Small intestine (tissue), 7 donors: ENCODE results near the gene LRP8. TPM values are rescaled to one million over a fixed set of nuclear protein-coding genes. Genes with fewer than 3 reads are reported as not detected.

Experiments
- DNase-seq, 2 donors: peaks; one replicate each; pipeline versions ENCODE4 v3.0.0 to v3.0.0-alpha.2; 2013
- FAIRE-seq: peaks from 2 replicates; lab custom pipeline; 2012; peaks lifted over from hg19 to GRCh38; lab: Jason Lieb, UNC
- H3K27ac ChIP-seq, 3 donors: one replicate each; pipeline ENCODE4 v1.5.1; 2013; ENCODE audit warnings: low read length in 2 of 3, mild to moderate bottlenecking in 2 of 3, control low read depth in 1 of 3, inconsistent platforms in 1 of 3, low read depth in 1 of 3, moderate library complexity in 1 of 3
- H3K27me3 ChIP-seq, 3 donors: one replicate each; pipeline ENCODE4 v1.6.1; 2013; ENCODE audit warnings: low read length in 3 of 3, inconsistent platforms in 1 of 3; ENCODE audit not compliant: control insufficient read depth in 3 of 3, insufficient read depth in 3 of 3
- H3K36me3 ChIP-seq, 3 donors: one replicate each; pipeline ENCODE4 v1.6.1; 2013; ENCODE audit warnings: low read length in 3 of 3, inconsistent platforms in 1 of 3, low read depth in 1 of 3, mild to moderate bottlenecking in 1 of 3, moderate library complexity in 1 of 3; ENCODE audit not compliant: control insufficient read depth in 3 of 3, insufficient read depth in 2 of 3
- H3K4me1 ChIP-seq, 3 donors: one replicate each; pipeline ENCODE4 v1.6.1; 2013; ENCODE audit warnings: low read length in 2 of 3, inconsistent platforms in 1 of 3, low read depth in 1 of 3, mild to moderate bottlenecking in 1 of 3, moderate library complexity in 1 of 3; ENCODE audit not compliant: control insufficient read depth in 3 of 3, insufficient read depth in 2 of 3
- H3K4me3 ChIP-seq, 3 donors: one replicate each; pipeline ENCODE4 v1.5.1; 2013; ENCODE audit warnings: low read length in 3 of 3, control low read depth in 1 of 3, inconsistent platforms in 1 of 3, low read depth in 1 of 3, mild to moderate bottlenecking in 1 of 3, moderate library complexity in 1 of 3
- H3K9me3 ChIP-seq, 2 donors: one replicate each; pipeline ENCODE4 v1.6.1; 2013; ENCODE audit warnings: low read depth in 1 of 2, low read length in 1 of 2; ENCODE audit not compliant: control insufficient read depth in 2 of 2, insufficient read depth in 1 of 2
- WGBS, 3 donors: extraction: QIAGEN DNeasy Blood & Tissue Kit; methylation state at CpG; one replicate each; pipeline ENCODE4 v1.1.7; 2013; 5-methylcytosine and 5-hydroxymethylcytosine counted together
- polyA plus RNA-seq, 4 donors: library from polyadenylated mRNA; stranded (reverse) in 3 of 4; unstranded in 1 of 4; fragments of 200-250 nt in 3 of 4; fragments of 120-200 nt in 1 of 4; gene quantifications; one replicate each; pipeline versions ENCODE4 v1.2.1 to v1.2.3, GENCODE V29; 2013
- donor health status: healthy with polysubstance abuse.
- donor health status: control.
- donor health status: control.
- donor health status: Bipolar disorder and iron deficiency.
- donor health status: healthy.

LRP8 gene
- polyA plus RNA-seq, 4 donors, result 0.27 to 4.5 (median 2.1) TPM; not detected in 1

DNA sequence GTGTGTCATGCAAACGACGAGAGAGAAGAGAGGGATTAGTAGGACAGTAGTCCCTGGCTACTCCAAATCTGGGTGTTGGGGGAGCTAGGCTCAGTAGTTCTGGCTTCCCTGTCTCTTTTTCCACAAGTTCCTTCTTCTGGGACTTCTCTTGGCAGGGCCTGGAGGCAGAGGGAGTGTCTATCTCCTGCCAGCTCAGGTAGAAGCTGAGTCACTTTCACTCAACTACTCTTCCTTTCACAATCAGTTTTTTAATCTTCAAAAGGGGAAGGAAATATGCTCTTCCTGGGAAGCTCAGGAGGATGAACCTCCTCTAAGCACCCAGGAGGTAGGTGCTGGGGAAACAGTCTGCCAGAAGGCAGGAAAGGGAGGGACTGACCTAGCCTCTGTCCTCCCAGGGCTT lies 54.3 kb downstream of the LRP8 start:
- no peak for DNase-seq
- Histone ChIP-seq H3K4me3 (no peak overlapping the region), H3K9me3 (peaks cover 0 to 5% of the 10 kb centered on the region in 2 donors), H3K4me1 (no peaks in the 10 kb centered on the region), H3K27ac (no peak overlapping the region), H3K27me3 (peaks cover 0 to 2% (median 0%) of the 10 kb centered on the region in 3 donors), H3K36me3 (peaks cover 0 to 4% (median 0%) of the 10 kb centered on the region in 3 donors)
- 88 to 91% (median 90%) methylated on average over 2 of the region's 2 CpGs for WGBS, 3 donors
- no peak for FAIRE-seq

DNA sequence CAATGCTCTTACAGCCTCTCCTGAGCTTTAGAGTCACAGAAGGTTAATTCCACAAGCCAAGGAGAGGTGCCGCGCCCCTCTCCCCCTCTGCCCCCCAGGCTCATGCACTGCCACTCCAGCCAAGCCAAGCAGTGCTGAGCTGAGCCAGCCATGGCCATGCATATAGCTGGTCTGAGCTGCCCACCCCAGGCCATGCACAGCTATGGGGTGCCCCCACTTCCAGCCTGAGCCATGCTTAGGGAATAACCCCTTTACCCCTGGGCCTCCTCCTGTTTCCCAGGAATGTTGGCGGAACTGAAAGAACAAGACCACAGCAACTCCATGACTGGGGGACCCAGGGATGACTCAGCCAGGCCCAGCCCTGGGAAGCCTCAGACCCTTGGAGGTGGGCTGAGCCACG lies 55.5 kb downstream of the LRP8 start:
- Histone ChIP-seq H3K4me1 (no peaks in the 10 kb centered on the region), H3K4me3 (no peak overlapping the region), H3K36me3 (peaks cover 0 to 4% (median 0%) of the 10 kb centered on the region in 3 donors), H3K9me3 (peaks cover 0 to 5% of the 10 kb centered on the region in 2 donors), H3K27ac (no peak overlapping the region), H3K27me3 (peaks cover 0 to 2% (median 0%) of the 10 kb centered on the region in 3 donors)
- 80 to 98% (median 94%) methylated on average over 4 of the region's 4 CpGs for WGBS, 3 donors
- no peak for DNase-seq
- no peak for FAIRE-seq

DNA sequence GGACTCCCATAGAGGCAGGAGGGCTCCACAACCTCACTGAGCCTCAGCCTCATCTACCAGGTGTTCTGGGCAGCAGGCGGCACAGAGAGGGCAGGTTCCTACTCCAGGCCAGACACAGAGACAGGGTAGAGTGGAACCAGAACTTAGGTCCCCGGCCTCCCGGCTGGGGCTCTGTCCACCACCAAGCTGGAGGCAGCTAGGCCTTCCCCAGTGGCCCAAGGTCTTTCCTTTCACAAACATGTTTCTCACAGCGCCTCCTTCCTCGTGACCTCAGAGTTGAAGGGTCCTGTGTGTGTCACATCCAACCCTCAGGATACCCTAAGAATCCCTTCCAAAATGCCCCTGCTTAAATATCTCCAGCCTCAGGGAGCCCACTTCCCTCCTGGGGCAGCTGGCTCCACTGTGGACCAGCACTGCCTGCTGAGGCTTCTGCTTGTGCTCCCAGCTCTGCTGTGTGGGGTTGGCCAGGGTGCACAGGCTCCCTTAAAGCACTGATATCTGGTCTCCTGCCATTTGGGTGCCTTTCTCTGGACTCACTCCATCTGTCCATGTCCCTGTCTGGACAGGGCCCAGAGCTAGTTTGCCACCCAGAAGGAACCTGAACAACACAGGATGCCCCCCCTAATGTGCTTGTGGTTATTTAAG lies 56.3 kb downstream of the LRP8 start:
- peaks cover 0 to 4% (median 0%) of the 10 kb centered on the region in 3 donors for H3K36me3 ChIP-seq
- DNase-seq, result no peak
- peaks cover 0 to 2% (median 0%) of the 10 kb centered on the region in 3 donors for H3K27me3 ChIP-seq
- no peak overlapping the region for H3K4me3 ChIP-seq
- H3K4me1 ChIP-seq, result no peaks in the 10 kb centered on the region
- peaks cover 0 to 5% of the 10 kb centered on the region in 2 donors for H3K9me3 ChIP-seq
- WGBS, 3 donors, result 97 to 100% (median 97%) methylated on average over 5 of the region's 5 CpGs
- no peak overlapping the region for H3K27ac ChIP-seq
- FAIRE-seq, result no peak

DNA sequence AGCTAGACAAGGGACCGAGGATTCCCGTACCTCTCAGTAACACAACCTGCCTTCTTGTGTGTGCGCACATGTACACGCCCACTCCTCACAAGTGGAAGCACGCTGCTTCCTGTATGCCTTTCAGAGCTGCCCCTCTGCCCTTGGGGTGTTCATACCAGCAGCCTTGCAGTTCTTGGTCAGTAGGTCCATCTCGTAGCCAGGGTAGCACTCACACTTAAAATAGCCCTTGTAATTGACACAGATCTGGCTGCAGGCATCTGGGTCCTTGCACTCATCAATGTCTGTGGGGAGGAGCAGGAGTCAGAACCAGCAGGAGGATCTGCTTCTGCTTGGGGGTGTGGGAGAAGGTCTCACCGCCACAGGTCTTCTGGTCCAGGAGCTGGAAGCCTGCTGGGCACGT lies 57.0 kb downstream of the LRP8 start:
- H3K27me3 ChIP-seq, result peaks cover 0 to 2% (median 0%) of the 10 kb centered on the region in 3 donors
- no peak for FAIRE-seq

DNA sequence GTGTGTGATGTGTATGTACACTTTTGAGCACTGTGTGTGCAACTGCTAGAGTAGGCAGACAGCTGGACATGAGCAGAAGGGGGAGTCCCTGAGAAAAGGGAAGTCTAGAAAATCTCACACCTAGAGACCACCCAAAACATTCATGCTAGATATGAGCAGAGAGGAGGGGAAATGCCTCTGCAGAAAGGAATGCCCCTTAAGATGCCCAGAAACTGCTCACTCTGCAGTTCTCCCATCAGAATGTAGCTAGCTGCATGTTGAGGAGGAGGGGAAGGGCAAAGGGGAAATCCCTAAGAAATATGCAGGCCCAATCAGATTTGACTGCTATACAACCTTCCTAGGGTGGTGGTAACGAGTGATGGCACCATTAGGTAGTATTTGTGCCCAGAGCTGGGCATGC lies 57.8 kb downstream of the LRP8 start:
- peaks cover 0 to 7% (median 0%) of the 10 kb centered on the region in 3 donors for H3K36me3 ChIP-seq
- H3K9me3 ChIP-seq, result peaks cover 0 to 5% of the 10 kb centered on the region in 2 donors
- FAIRE-seq (no peak), DNase-seq (no peak)
- H3K27ac ChIP-seq, result no peak overlapping the region
- no peak overlapping the region for H3K4me3 ChIP-seq
- WGBS, 3 donors, result 67 to 74% (median 69%) methylated on average over 1 of the region's 1 CpG
- no peaks in the 10 kb centered on the region for H3K4me1 ChIP-seq
- peaks cover 0 to under 1% (median 0%) of the 10 kb centered on the region in 3 donors for H3K27me3 ChIP-seq

More for the DNA sequence above, 57.0 kb downstream of the LRP8 start:
- Histone ChIP-seq H3K9me3 (peaks cover 0 to 5% of the 10 kb centered on the region in 2 donors), H3K27ac (no peak overlapping the region), H3K4me3 (no peak overlapping the region), H3K4me1 (no peaks in the 10 kb centered on the region), H3K36me3 (peaks cover 0 to 4% (median 0%) of the 10 kb centered on the region in 3 donors)
- 90 to 91% (median 90%) methylated on average over 8 of the region's 8 CpGs for WGBS, 3 donors
- no peak for DNase-seq

- Histone ChIP-seq H3K36me3 (peaks cover 0 to 15% (median 0%) of the 10 kb centered on the region in 3 donors), H3K9me3 (peaks cover 0 to 5% of the 10 kb centered on the region in 2 donors), H3K4me1 (no peaks in the 10 kb centered on the region), H3K27me3 (no peaks in the 10 kb centered on the region), H3K4me3 (no peak overlapping the region), H3K27ac (no peak overlapping the region)
- FAIRE-seq (no peak), DNase-seq (no peak)
Observed at GRCh38 chr1:53267761-53268160, 60.1 kb downstream of the LRP8 start.

DNA sequence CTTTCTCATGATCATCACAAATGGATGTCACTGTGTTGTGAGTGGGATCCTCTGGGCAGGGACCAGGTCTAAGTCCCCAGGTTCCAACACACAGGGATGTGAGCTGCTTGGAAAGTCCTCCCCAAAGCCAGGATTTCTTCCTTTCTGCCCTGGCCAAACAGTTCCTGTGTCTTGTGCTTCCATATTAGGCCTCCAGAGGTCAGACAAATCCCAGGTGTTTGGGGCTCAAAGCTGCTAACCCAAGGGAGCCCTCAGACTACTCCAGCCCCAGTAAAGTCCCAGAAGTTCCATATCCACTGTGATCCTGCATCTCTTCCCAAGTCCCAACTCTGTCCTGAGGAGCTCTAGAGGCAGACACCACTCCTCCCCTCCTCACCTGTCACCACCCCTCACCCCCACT lies 61.8 kb downstream of the LRP8 start:
- H3K27me3 ChIP-seq, result no peaks in the 10 kb centered on the region
- H3K4me3 ChIP-seq, result no peak overlapping the region
- DNase-seq (peak; percentile 24 to 25), FAIRE-seq (no peak)
- peaks cover 0 to 10% (median 0%) of the 10 kb centered on the region in 3 donors for H3K36me3 ChIP-seq
- H3K27ac ChIP-seq, result no peak overlapping the region
- peaks cover 0 to 5% of the 10 kb centered on the region in 2 donors for H3K9me3 ChIP-seq
- H3K4me1 ChIP-seq, result no peaks in the 10 kb centered on the region

- peaks cover 0 to 10% (median 0%) of the 10 kb centered on the region in 3 donors for H3K36me3 ChIP-seq
- FAIRE-seq (no peak), DNase-seq (no peak)
- no peaks in the 10 kb centered on the region for H3K27me3 ChIP-seq
- no peaks in the 10 kb centered on the region for H3K4me1 ChIP-seq
- 97 to 99% (median 98%) methylated on average over 4 of the region's 4 CpGs for WGBS, 3 donors
- no peak overlapping the region for H3K4me3 ChIP-seq
- peaks cover 0 to under 1% of the 10 kb centered on the region in 2 donors for H3K9me3 ChIP-seq
- H3K27ac ChIP-seq, result no peak overlapping the region
Observed at GRCh38 chr1:53265581-53265980, 62.3 kb downstream of the LRP8 start.
